HG03521 (cell line): ENCODE data around the gene SLCO2A1.

Source experiments
- ATAC-seq: cut with Tn5 transposase; IDR thresholded peaks from one replicate; pipeline ENCODE4 v1.9.1; 2021; ENCODE audit warnings: mild to moderate bottlenecking, moderate library complexity; ENCODE audit not compliant: unreplicated experiment

SLCO2A1 gene

GRCh38 chr3:133983576-133984560, 45.9 kb downstream of the SLCO2A1 start:
- no peak for ATAC-seq

GRCh38 chr3:133983126-133983525, 46.6 kb downstream of the SLCO2A1 start:
- no peak for ATAC-seq

GRCh38 chr3:133980550-133980949, 49.2 kb downstream of the SLCO2A1 start:
- no peak for ATAC-seq

DNA sequence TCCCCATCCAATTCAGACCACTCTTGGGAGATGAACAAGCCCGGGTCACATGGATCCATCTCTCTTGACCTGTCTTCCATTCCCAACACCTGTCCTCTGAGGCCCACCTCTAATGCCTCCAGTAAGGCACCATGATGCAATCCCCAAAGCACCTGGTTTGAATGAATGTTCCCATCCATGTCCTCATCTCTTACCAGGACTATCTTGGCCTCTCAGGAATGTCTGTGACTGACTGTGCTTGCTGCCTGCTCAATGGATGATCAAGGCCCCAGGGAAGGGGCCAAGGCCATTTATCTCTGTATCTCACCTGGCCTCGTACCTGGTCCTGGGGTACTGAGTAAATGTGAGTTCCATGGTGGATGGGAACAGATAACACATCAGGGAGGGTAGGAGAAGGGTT, 49.7 kb downstream of the SLCO2A1 start:
- no peak for ATAC-seq

DNA sequence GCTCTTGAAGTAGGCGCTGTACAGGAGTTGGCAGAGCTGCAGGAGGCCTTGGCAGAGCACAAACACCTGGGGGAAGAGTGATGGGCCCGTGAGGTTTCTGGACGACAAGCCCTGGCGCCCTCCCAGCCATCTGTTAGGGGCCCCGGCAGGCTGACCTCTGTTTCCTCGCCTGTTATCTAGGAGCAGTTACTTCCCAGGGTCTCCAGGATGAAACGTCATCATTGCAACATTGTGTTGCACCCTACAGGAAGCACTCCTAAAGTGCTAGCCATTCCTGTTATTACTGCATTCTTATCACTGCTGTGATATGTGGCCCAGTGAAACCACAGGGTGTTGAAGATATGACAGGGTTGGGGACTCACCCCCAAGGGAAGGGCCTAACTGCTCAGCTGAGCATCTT, 50.2 kb downstream of the SLCO2A1 start:
- no peak for ATAC-seq

- ATAC-seq = no peak
Measured at GRCh38 chr3:133977568-133977967, 52.2 kb downstream of the SLCO2A1 start.

- no peak for ATAC-seq
Measured at GRCh38 chr3:133973249-133973980, 56.3 kb downstream of the SLCO2A1 start.

DNA sequence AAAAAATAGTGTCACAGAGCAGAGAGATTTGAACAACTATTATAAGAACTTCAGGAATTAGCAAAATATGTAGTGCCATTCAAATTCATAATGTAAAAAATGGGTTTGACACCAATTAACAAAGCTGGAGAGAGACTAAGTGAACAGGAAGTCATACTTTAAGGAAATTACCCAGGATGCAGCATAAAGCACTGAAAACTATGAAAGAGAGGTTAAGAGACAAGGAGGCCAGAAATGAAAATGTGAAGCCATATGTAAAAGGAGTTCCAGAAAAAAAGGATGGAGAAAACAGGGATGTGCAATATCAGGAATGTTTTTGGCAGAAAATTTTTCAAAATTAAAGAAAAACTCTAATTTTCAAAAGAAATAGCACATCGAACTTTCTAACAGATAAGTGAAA, 57.6 kb downstream of the SLCO2A1 start:
- ATAC-seq = no peak

DNA sequence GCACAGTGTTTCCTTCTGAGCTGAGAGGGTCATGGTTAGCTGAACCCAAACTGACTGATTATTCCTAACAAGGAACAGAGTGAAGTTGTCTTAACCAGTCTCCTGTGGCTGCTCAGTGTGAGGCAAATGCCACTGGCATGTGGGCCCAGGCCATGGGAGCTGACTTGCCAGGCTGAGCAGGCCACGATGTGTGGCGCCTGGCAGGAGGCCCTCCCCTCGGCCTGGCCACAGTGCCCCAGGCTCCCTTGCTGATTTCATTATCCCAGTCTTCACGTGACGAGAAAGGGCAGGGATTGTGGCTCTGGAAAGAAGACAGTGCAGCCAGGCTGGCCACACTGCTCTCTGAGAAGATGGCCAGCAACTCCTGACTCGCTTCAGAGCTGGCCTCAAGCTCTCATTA, 58.8 kb downstream of the SLCO2A1 start:
- ATAC-seq = no peak

GRCh38 chr3:133970339-133970738, 59.4 kb downstream of the SLCO2A1 start:
- no peak for ATAC-seq

DNA sequence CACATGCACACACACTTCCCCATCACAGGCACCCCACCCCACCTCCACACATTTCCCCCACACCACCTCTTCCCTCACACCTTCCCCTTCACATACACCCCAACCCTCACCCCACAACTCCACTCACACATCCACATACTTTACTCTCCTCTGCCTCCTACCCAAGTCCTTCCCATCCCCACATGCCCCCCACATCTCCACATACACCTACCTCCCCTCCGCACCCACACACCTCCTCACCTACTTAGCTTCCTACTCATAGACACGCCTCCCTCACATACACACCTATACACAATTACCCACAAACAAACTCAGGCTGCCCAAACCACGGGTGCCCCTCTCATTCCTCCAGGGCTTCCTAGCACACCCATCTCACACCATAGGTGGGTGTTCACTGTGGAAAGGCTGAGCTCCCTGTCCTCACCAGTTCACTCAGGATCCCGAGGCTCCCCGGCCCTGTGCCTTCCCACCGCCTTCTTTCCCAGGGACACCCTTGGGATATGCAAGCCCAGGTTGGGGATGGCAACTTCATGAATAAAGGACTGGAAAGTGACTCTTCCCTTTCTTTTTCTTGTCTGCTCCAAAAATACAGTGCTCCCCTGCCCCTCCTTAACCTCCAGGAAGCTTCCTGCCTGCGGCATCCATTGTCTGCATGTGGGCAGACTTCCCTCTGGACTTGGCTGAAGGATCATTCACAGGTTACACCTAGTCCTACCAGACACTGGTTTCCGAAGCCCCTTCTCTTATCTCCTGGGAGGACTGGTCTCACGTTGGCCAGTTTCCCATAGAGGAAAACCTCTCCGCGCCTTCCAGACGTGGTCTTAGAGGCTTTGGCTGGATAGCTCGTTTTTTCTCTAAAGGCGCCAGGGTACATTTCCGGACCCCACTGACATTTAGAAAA, 61.5 kb downstream of the SLCO2A1 start:
- ATAC-seq = no peak

- no peak for ATAC-seq
Measured at GRCh38 chr3:133966954-133967353, 62.8 kb downstream of the SLCO2A1 start.

DNA sequence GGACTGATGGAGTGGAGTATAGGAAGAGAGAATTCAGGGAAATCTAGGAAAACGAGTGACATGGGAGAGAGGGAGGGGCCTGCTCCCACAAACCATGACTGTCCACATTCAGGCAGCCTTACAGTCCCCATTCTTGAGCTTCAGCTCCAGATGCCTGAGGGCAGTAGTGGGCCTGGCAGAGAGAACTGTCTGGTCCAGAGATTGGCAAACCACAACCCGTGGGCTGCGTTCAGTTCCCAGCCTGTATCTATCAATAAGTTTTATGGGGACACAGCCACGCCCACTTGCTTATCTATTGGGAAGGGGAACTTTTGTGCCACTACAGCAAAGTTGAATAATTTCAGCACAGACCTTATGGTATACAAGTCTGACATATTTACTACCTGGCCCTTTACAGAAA, 63.8 kb downstream of the SLCO2A1 start:
- no peak for ATAC-seq

- no peak for ATAC-seq
Measured at GRCh38 chr3:133965013-133965570, 64.6 kb downstream of the SLCO2A1 start.

DNA sequence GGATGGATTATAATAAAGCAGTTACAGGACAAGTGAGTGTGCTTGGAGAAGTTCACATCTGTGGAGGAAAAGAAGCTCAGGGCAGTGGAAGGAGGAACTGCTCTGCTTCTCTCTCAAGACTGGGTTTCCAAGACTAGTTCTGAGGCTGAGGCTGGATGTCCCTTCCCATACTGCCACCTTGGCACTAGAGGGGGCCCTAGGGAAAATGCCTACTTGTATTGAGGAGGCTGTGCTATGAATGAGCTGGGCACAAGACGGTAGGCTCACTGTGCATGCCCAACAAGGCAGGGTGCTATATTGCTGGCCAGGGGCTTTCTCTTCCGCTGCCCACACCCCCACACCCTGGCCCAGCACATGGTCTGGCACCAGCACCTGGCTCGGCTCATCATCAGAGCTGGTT, 65.2 kb downstream of the SLCO2A1 start:
- ATAC-seq = no peak

DNA sequence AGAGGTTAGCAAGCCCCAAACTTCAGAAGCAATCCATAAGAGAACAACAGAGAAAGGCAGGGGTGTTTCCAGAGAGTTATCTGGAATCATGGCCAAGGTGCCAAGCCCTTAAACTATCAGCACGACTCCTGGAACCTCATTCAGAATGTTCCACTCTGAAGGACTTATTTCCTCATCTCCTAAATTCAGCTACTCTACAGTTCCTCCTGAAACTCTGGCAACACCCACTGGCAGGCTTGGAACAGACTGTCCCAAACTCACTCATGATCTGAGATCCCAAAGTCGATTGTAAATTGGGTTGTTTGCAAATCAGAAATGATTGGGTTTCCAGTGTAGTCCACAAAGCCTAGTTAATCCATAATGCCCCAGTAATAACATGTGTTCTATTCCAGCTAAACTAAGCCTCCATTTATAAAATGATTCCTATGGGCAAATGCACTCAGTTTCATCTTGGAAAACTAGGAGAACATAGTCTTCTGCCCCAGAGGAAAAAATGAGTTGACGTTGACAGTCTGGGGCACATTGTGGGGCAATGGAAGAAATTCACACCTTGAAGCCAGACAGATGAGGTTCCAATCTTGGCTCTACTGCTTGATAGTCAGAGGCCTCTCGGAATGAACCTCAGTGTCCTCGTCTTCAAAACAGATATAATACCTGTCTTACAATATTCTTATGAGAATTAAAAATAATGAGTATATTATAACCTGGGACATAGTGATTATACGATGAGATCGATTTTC, 65.9 kb downstream of the SLCO2A1 start:
- ATAC-seq = no peak

DNA sequence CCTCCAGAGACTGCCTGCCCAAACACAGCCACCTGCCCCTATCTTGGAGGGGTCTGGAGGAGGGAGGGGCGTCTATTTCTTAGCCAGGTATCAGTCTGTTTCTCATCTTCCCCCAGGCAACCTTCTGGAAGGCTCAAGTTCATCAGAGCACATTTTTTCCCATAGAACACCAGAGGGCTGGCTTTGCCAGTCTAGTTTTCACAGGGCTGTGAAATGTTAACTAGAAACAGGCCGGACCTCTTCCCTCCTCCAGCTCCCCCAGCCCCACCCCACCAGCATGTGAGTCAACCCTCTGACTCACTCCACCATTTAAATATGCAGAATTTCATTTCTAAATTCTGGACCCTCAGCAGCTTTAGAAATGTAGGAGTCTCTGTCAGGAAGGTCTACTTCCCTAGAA, 66.9 kb downstream of the SLCO2A1 start:
- no peak for ATAC-seq

- ATAC-seq = no peak
Measured at GRCh38 chr3:133958071-133958805, 71.5 kb downstream of the SLCO2A1 start.

DNA sequence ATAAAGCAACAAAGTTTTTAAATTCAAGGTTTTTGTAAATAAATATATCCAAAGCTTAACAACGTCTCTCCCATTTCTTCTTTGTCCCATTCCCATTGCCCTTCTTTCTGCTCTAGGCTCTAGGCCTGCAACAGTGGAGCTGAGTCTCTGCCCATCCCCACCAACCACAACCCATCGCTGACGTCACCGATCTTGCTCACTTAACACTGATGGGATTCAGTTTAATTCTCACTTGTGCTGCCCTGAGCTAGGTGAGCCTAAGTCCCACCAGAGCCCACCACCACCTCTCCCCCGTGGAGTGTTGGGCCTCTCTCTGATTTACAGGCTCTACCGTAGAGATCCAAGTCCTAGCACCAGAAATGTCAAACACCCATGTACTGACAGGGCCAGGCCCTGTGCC, 72.7 kb downstream of the SLCO2A1 start:
- no peak for ATAC-seq
